CD14-positive monocyte (primary cell): ENCODE results near the gene CTNNBL1. TPM values are rescaled to one million over a fixed set of nuclear protein-coding genes. Genes with fewer than 3 reads are reported as not detected.

Experiments
- DNase-seq, 3 donors: peaks; one replicate each; pipeline ENCODE4 v3.0.0-alpha.2; 2011 to 2022
- H2AFZ ChIP-seq: 2 replicates; pipeline ENCODE4 v1.6.0; 2012; ENCODE audit warnings: mild to moderate bottlenecking, low read depth, low read length, inconsistent platforms; ENCODE audit not compliant: insufficient read depth, poor library complexity, severe bottlenecking
- H3K27ac ChIP-seq, 2 donors: 1 replicate in 1 of 2; 2 replicates in 1 of 2; pipeline ENCODE4 v1.5.1; 2012 to 2013; ENCODE audit warnings: low read length in 2 of 2, control low read depth in 1 of 2, inconsistent platforms in 1 of 2, low read depth in 1 of 2, mild to moderate bottlenecking in 1 of 2
- H3K27me3 ChIP-seq, 2 donors: one replicate each; pipeline versions ENCODE4 v1.6.0 to v1.6.1; 2011 to 2013; ENCODE audit warnings: low read length in 2 of 2; ENCODE audit not compliant: control insufficient read depth in 2 of 2, insufficient read depth in 2 of 2
- H3K36me3 ChIP-seq, 2 donors: replicated peaks in 1 of 2; 1 replicate in 1 of 2; 2 replicates in 1 of 2; pipeline versions ENCODE4 v1.5.1 to v1.6.1; 2012 to 2013; ENCODE audit warnings: low read length in 2 of 2, control low read depth in 1 of 2, inconsistent platforms in 1 of 2, mild to moderate bottlenecking in 1 of 2; ENCODE audit not compliant: insufficient read depth in 2 of 2, control insufficient read depth in 1 of 2
- H3K4me1 ChIP-seq, 2 donors: 1 replicate in 1 of 2; 2 replicates in 1 of 2; pipeline versions ENCODE4 v1.5.1 to v1.6.1; 2012 to 2013; ENCODE audit warnings: low read length in 2 of 2, control low read depth in 1 of 2, inconsistent platforms in 1 of 2, mild to moderate bottlenecking in 1 of 2, moderate library complexity in 1 of 2; ENCODE audit not compliant: insufficient read depth in 2 of 2, control insufficient read depth in 1 of 2
- H3K4me2 ChIP-seq: replicated peaks from 2 replicates; pipeline ENCODE3; 2012; ENCODE audit warnings: low read length, moderate library complexity, mild to moderate bottlenecking; ENCODE audit not compliant: poor library complexity, severe bottlenecking; ENCODE audit errors: extremely low read depth
- H3K4me3 ChIP-seq, 3 experiments: fragments of 200-600 bp in 1 of 3; sonication (generic) in 1 of 3; replicated peaks in 1 of 3; 1 replicate in 2 of 3; 2 replicates in 1 of 3; pipeline ENCODE4 v1.5.1; 2011 to 2013; ENCODE audit warnings: low read length in 3 of 3, mild to moderate bottlenecking in 3 of 3, control low read depth in 2 of 3, low read depth in 2 of 3, inconsistent platforms in 1 of 3, moderate library complexity in 1 of 3
- H3K79me2 ChIP-seq: 2 replicates; pipeline ENCODE4 v1.6.0; 2012; ENCODE audit warnings: mild to moderate bottlenecking, control low read depth, inconsistent platforms, low read length, moderate library complexity; ENCODE audit not compliant: insufficient read depth
- H3K9ac ChIP-seq: 2 replicates; pipeline ENCODE4 v1.6.0; 2017; ENCODE audit warnings: low read length, mild to moderate bottlenecking; ENCODE audit not compliant: insufficient read depth, poor library complexity, severe bottlenecking
- H3K9me3 ChIP-seq, 2 donors: replicated peaks in 1 of 2; 1 replicate in 1 of 2; 2 replicates in 1 of 2; pipeline versions ENCODE4 v1.5.1 to v1.6.1; 2012 to 2013; ENCODE audit warnings: low read length in 2 of 2, control low read depth in 1 of 2; ENCODE audit not compliant: control insufficient read depth in 1 of 2, insufficient read depth in 1 of 2
- H4K20me1 ChIP-seq: 2 replicates; pipeline ENCODE4 v1.6.0; 2012; ENCODE audit warnings: mild to moderate bottlenecking, low read length, control low read depth, moderate library complexity; ENCODE audit not compliant: insufficient read depth
- H3K27ac Mint-ChIP-seq, 7 donors: one replicate each; pipeline ENCODE4 v1.8.0; 2020; ENCODE audit warnings: mild to moderate bottlenecking in 7 of 7, mixed read lengths in 7 of 7, moderate library complexity in 6 of 7, inconsistent platforms in 2 of 7
- H3K27me3 Mint-ChIP-seq, 3 donors: one replicate each; pipeline ENCODE4 v1.8.0; 2021 to 2022; ENCODE audit warnings: low read depth in 3 of 3, mild to moderate bottlenecking in 3 of 3, mixed read lengths in 3 of 3, moderate library complexity in 3 of 3, inconsistent platforms in 1 of 3
- H3K36me3 Mint-ChIP-seq, 2 donors: one replicate each; pipeline ENCODE4 v1.8.0; 2020; ENCODE audit warnings: mixed read lengths in 2 of 2, inconsistent platforms in 1 of 2, mild to moderate bottlenecking in 1 of 2
- H3K4me1 Mint-ChIP-seq: one replicate; pipeline ENCODE4 v1.8.0; 2020; ENCODE audit warnings: mild to moderate bottlenecking, mixed read lengths
- H3K4me3 Mint-ChIP-seq, 2 donors: one replicate each; pipeline ENCODE4 v1.8.0; 2020; ENCODE audit warnings: mild to moderate bottlenecking in 2 of 2, mixed read lengths in 2 of 2, moderate library complexity in 1 of 2
- H3K9me3 Mint-ChIP-seq, 7 donors: one replicate each; pipeline ENCODE4 v1.8.0; 2020 to 2022; ENCODE audit warnings: mixed read lengths in 7 of 7, mild to moderate bottlenecking in 6 of 7, moderate library complexity in 6 of 7, inconsistent platforms in 2 of 7
- CTCF ChIP-seq: fragments of 200-600 bp; IDR thresholded peaks from one replicate; pipeline ENCODE4 v1.8.0; 2022; ENCODE audit warnings: antibody characterized with exemption, mild to moderate bottlenecking
- WGBS: methylation state at CpG from one replicate; pipeline ENCODE4 v1.1.5; 2013; ENCODE audit warnings: missing lambda C conversion rate; ENCODE audit not compliant: insufficient coverage; 5-methylcytosine and 5-hydroxymethylcytosine counted together
- intact Hi-C, 2 donors: fragments of 100-400 bp; cut with micrococcal nuclease; formaldehyde crosslinking; loops; one replicate each; pipeline versions ENCODE4 v1.15.0 to v1.15.1; 2023
- polyA plus RNA-seq, 3 donors: library from polyadenylated mRNA; depleted of rRNA in 1 of 3; unstranded in 2 of 3; stranded (reverse) in 1 of 3; fragments of 300-500 nt in 2 of 3; fragments of >200 nt in 1 of 3; fragmentation: Illumina TruSeq in 2 of 3; gene quantifications; 1 replicate in 2 of 3; 2 replicates in 1 of 3; pipeline ENCODE4 v1.2.3, GENCODE V29; 2012 to 2021

The CTNNBL1 gene
- polyA plus RNA-seq, 3 donors: 35.5 to 83.2 (median 77.3) TPM

- no peak overlapping the region for H3K4me2 ChIP-seq
- WGBS: no CpG with 5 or more reads among the region's 4 CpGs
- intact Hi-C loops: no loop called here
- no peak for DNase-seq
- no peak for TF ChIP-seq CTCF
- H3K9ac ChIP-seq: no peak overlapping the region
- H3K9me3 Mint-ChIP-seq: no peaks in the 10 kb centered on the region
- H3K4me1 Mint-ChIP-seq: no peaks in the 10 kb centered on the region
- no peaks in the 10 kb centered on the region for H4K20me1 ChIP-seq
- H2AFZ ChIP-seq: no peak overlapping the region
- H3K27me3 ChIP-seq: no peaks in the 10 kb centered on the region
- peaks cover 53 to 84% of the 10 kb centered on the region in 2 donors for H3K36me3 ChIP-seq
- no peak overlapping the region for H3K4me3 Mint-ChIP-seq
- peaks cover 65 to 66% of the 10 kb centered on the region in 2 donors for H3K36me3 Mint-ChIP-seq
- H3K27ac ChIP-seq: no peak overlapping the region
- no peaks in the 10 kb centered on the region for H3K27me3 Mint-ChIP-seq
- H3K27ac Mint-ChIP-seq: no peak overlapping the region
- no peaks in the 10 kb centered on the region for H3K79me2 ChIP-seq
- no peak overlapping the region for H3K4me3 ChIP-seq
- no peaks in the 10 kb centered on the region for H3K4me1 ChIP-seq
- no peaks in the 10 kb centered on the region for H3K9me3 ChIP-seq
These were observed 55.4 kb downstream of the CTNNBL1 start for GRCh38 chr20:37749218-37749617.

- intact Hi-C loops: no loop called here
- Histone ChIP-seq H3K27me3 (no peaks in the 10 kb centered on the region), H3K79me2 (no peaks in the 10 kb centered on the region), H3K9me3 (no peaks in the 10 kb centered on the region), H4K20me1 (no peaks in the 10 kb centered on the region), H3K4me2 (no peak overlapping the region), H3K4me3 (no peak overlapping the region), H3K4me1 (no peaks in the 10 kb centered on the region), H3K9ac (no peak overlapping the region), H2AFZ (no peak overlapping the region), H3K36me3 (peaks cover 53 to 79% of the 10 kb centered on the region in 2 donors), H3K27ac (no peak overlapping the region)
- Mint-ChIP-seq H3K4me3 (no peak overlapping the region), H3K27me3 (no peaks in the 10 kb centered on the region), H3K36me3 (peaks cover 62 to 63% of the 10 kb centered on the region in 2 donors), H3K4me1 (no peaks in the 10 kb centered on the region), H3K9me3 (no peaks in the 10 kb centered on the region), H3K27ac (no peak overlapping the region)
- DNase-seq: no peak
- WGBS: 95% methylated on average over 3 of the region's 8 CpGs
- no peak for TF ChIP-seq CTCF
These were observed 56.0 kb downstream of the CTNNBL1 start for GRCh38 chr20:37749620-37750403.
